ENCODE measurements around the gene SSR2. TPM values are rescaled to one million over a fixed set of nuclear protein-coding genes. Genes with fewer than 3 reads are reported as not detected.

The SSR2 gene
- total RNA-seq, 2 donors from 2014 or later = 204 to 208 TPM

GRCh38 chr1:155970531-155971167 lies 50.1 kb downstream of the SSR2 start:
- no peak for TF ChIP-seq CTCF (IDR thresholded peaks at IDR 0.05)
- H3K4me1 ChIP-seq = peaks cover 4% of the 10 kb centered on the region

DNA sequence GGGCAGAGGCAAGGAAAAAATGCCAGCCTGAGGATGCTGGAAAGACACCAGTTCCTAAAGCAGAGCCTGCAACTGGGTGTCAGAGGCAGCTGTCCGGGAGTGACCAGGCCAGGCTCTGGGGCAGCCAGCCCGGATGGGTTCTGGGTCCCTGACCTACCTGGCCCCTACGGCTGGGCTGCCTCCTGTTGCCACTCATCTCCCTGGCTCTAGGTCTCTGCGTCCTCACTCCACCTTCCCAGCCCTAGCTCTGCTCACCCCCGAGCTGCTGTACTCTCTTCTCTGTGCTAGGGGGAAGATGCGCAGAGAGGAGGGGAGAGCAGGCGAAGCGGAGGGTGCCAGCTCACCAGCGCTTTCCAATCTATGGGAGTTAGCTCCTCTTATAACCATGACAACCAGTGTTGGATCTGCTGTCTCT lies 51.4 kb downstream of the SSR2 start:
- H3K27ac ChIP-seq = no peak overlapping the region
- H3K4me3 ChIP-seq = no peak overlapping the region
- DNase-seq = no peak
- no peak for TF ChIP-seq CTCF (IDR thresholded peaks at IDR 0.05)
- H3K4me1 ChIP-seq = peaks cover 4% of the 10 kb centered on the region
- H3K27me3 ChIP-seq = no peaks in the 10 kb centered on the region
- peak overlapping the region in 1 of 2 donors; percentile 43 for H3K9ac ChIP-seq (ENCODE audit: low read depth in 2 of 2, low read length in 2 of 2)
- no peaks in the 10 kb centered on the region for H3K9me3 ChIP-seq
- H3K36me3 ChIP-seq = peaks cover 10% of the 10 kb centered on the region
- intact Hi-C loops (cut with DNase I) = no loop called here

More at GRCh38 chr1:155970531-155971167, 50.1 kb downstream of the SSR2 start:
- Histone ChIP-seq H3K9me3 (no peaks in the 10 kb centered on the region), H3K27ac (peak overlapping the region; percentile 30), H3K27me3 (no peaks in the 10 kb centered on the region), H3K4me3 (no peak overlapping the region), H3K36me3 (no peaks in the 10 kb centered on the region), H3K9ac (ENCODE audit: low read depth in 2 of 2, low read length in 2 of 2) (peak overlapping the region; percentile 55 to 56)
- intact Hi-C loops (cut with DNase I) = no loop called here
- peak; percentile 69 for DNase-seq

DNA sequence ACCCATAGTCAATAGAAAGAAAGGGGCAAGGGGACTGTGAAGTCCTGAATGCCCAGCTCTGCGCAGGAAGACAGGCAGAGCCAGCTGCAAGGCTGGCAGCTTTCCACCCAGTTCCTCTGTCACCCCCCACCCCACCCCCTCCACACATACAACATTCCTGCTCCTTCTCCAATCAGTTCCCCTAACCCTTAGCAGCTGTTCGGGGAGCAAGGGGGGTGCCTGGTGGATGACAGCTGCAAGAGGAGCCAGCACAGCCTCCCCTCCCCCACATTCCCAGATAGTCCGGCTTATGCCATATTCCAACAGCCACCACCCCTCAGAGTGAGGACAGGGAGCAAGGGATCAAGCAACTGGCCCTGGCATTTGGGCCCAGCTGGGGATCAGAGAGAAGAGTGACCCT lies 52.1 kb downstream of the SSR2 start:
- Histone ChIP-seq H3K36me3 (peaks cover 10% of the 10 kb centered on the region), H3K27ac (peak overlapping the region; percentile 44), H3K9ac (ENCODE audit: low read depth in 2 of 2, low read length in 2 of 2) (peak overlapping the region in 1 of 2 donors; percentile 43), H3K4me1 (peaks cover 4% of the 10 kb centered on the region), H3K9me3 (no peaks in the 10 kb centered on the region), H3K27me3 (no peaks in the 10 kb centered on the region), H3K4me3 (no peak overlapping the region)
- intact Hi-C loops (cut with DNase I) = no loop called here
- DNase-seq = no peak
- no peak for TF ChIP-seq CTCF (IDR thresholded peaks at IDR 0.05)

- peaks cover 4% of the 10 kb centered on the region for H3K4me1 ChIP-seq
- H3K9ac ChIP-seq (ENCODE audit: low read depth in 2 of 2, low read length in 2 of 2) = peak overlapping the region in 1 of 2 donors; percentile 43
- TF ChIP-seq CTCF (IDR thresholded peaks at IDR 0.05) = no peak
- intact Hi-C loops (cut with DNase I) = no loop called here
- no peaks in the 10 kb centered on the region for H3K27me3 ChIP-seq
- H3K27ac ChIP-seq = peak overlapping the region; percentile 44
- H3K9me3 ChIP-seq = no peaks in the 10 kb centered on the region
- H3K36me3 ChIP-seq = peaks cover 12% of the 10 kb centered on the region
- H3K4me3 ChIP-seq = no peak overlapping the region
- DNase-seq = no peak
Observed at GRCh38 chr1:155968051-155968400, 52.7 kb downstream of the SSR2 start.

DNA sequence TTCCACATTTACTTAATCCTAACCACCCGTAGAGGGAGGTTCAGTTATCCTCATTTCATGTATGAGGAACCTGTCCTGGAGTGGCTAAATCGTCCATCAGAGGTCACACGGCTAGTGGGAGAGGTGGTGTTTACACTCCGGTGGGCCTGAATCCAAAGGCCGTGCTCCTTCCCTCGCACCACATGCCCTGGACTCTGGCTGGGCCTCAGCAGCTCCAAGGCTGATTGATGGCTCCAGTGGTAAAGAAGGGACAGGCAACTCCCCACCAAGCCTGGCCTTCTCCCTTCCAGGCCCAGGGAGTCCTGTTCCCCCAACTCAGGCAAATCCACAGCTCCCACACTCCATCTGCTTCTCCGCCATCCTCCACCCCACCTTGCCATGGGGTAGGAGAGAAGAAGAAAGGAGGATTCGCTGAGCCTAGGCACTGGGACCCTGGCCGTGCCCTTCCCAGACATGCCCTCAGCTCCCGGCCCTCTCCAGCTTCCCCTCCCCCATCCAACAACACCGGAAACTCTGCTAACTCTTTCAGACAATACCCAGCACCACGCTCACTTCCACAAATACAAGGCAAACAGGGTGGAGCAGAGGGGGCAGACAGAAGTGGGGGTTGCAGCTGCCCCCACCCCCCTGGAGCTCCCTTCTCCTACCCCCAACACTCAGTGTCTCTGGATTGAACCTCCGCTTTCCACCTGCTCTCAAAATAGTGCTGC lies 53.3 kb downstream of the SSR2 start:
- Histone ChIP-seq H3K27ac (peak overlapping the region; percentile 44), H3K9ac (ENCODE audit: low read depth in 2 of 2, low read length in 2 of 2) (peak overlapping the region; percentile 7 to 43), H3K9me3 (no peaks in the 10 kb centered on the region), H3K4me1 (peaks cover 9% of the 10 kb centered on the region), H3K36me3 (peaks cover 17% of the 10 kb centered on the region), H3K27me3 (no peaks in the 10 kb centered on the region), H3K4me3 (no peak overlapping the region)
- TF ChIP-seq CTCF (IDR thresholded peaks at IDR 0.05) = no peak
- no peak for DNase-seq
- intact Hi-C loops (cut with DNase I) = no loop called here
